Activated CD4-positive, alpha-beta memory T cell treated with anti-CD3 and anti-CD28 coated beads for 36 hours (primary cell): ENCODE measurements around the gene MGA. TPM values are rescaled to one million over a fixed set of nuclear protein-coding genes. Genes with fewer than 3 reads are reported as not detected.

Experiments used
- CTCF ChIA-PET: fragments of 350-600 bp; sonication (Branson Sonifier 250); formaldehyde crosslinking; loops from one replicate; lab custom pipeline; 2021; ENCODE audit warnings: antibody characterized with exemption, inconsistent platforms; lab: Charles Lee
- POLR2A ChIA-PET: fragments of 350-600 bp; sonication (Branson Sonifier 250); formaldehyde crosslinking; loops from one replicate; lab custom pipeline; 2021; ENCODE audit warnings: antibody characterized with exemption; lab: Charles Lee
- DNase-seq: peaks from one replicate; pipeline ENCODE4 v3.0.0-alpha.2; 2020
- H3K27ac Mint-ChIP-seq: one replicate; pipeline ENCODE4 v1.8.0; 2021; ENCODE audit warnings: mixed read lengths
- H3K27me3 Mint-ChIP-seq: one replicate; pipeline ENCODE4 v1.8.0; 2021; ENCODE audit warnings: mixed read lengths
- H3K36me3 Mint-ChIP-seq: one replicate; pipeline ENCODE4 v1.8.0; 2021; ENCODE audit warnings: mixed read lengths
- H3K4me1 Mint-ChIP-seq: one replicate; pipeline ENCODE4 v1.8.0; 2021; ENCODE audit warnings: low read depth, mixed read lengths
- H3K4me3 Mint-ChIP-seq: one replicate; pipeline ENCODE4 v1.8.0; 2021; ENCODE audit warnings: mild to moderate bottlenecking, mixed read lengths
- H3K9me3 Mint-ChIP-seq: one replicate; pipeline ENCODE4 v1.8.0; 2021; ENCODE audit warnings: mixed read lengths
- intact Hi-C: fragments of 100-400 bp; cut with micrococcal nuclease; formaldehyde crosslinking; loops from one replicate; pipeline ENCODE4 v1.15.1; 2023
- total RNA-seq, 2 experiments: library from RNA; stranded (reverse); gene quantifications; one replicate each; pipeline ENCODE4 v1.2.3, GENCODE V29; 2021

The MGA gene
- total RNA-seq, 2 experiments from 2014 or later = 29.6 to 31.4 TPM

DNA sequence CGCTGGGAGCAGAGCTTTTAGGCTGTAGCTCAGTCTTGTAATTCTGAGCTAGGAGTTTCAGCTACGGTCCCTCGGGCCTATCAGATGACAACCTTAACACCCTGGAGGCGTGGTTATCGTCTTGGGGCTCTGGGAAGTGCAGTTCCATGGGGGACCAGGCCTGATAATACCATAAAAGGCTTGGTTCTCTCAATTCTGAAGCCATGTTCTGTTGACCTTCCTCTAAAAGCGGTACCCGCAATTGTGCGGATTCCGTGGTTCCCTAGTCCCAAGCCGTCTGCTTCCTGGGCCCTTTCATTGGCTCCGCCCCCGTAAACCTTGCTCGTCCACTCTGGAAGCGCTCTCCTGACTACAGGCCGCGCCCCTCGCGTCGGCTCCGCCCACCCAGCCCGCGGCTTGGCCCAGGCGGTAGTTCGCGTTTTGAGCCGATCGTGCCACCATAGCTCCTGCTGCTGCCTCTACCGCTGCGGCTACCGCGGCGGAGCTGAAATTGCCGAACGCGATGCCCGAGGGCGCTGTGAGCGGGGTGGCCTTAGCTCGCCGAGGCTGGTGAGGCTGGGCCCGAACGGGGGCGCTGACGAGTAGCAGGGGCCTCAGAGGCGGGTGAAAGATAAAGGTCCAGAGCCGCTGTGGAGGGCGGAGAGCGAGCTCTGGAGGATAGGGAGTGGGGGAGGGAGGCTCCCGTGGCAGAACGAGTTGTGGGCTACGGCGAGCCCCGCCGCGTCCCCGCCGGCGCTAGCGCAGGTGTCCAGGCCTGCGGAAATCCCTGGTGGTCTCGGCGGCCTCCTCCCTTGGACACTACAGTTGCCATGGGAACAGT is 114.1 kb downstream of the MGA start, which contains the start of gene MAPKBP1:
MAPKBP1 (plus strand) TSS at position 423 of the 820 bp plus-strand sequence. CDS start 792 bp downstream, outside the sequence.
- Mint-ChIP-seq H3K27ac (peak within 1 kb of the TSS; percentile 95), H3K27me3 (no peaks in the 10 kb centered on the region), H3K36me3 (no peaks in the 10 kb centered on the region), H3K4me3 (peak within 1 kb of the TSS; percentile 92), H3K9me3 (no peaks in the 10 kb centered on the region), H3K4me1 (peaks cover 55% of the 10 kb centered on the region)
- POLR2A ChIA-PET = interaction anchor here (0.7 to 2.2 kb wide), 13 partner anchors 9 to 198 kb away, joined by 3 to 10 read pairs (median 3); partner anchors contain the start of genes EHD4 and MGA
- peak; percentile 99 for DNase-seq
- intact Hi-C loops = loop anchor here (1.0 to 5.0 kb wide), 9 partner anchors 37 to 285 kb away; partner anchors contain the start of genes JMJD7, MGA and TYRO3
- CTCF ChIA-PET = interaction anchor here (0.6 to 11.6 kb wide), 45 partner anchors 10 to 501 kb away, joined by 3 to 283 read pairs (median 5); partner anchors contain the start of genes EHD4, JMJD7, MGA and RPAP1

GRCh38 chr15:41774882-41775417 is 114.7 kb downstream of the MGA start:
- Mint-ChIP-seq H3K4me3 (peak overlapping the region; percentile 92), H3K4me1 (peaks cover 62% of the 10 kb centered on the region), H3K27me3 (no peaks in the 10 kb centered on the region), H3K9me3 (no peaks in the 10 kb centered on the region), H3K27ac (peak overlapping the region; percentile 95), H3K36me3 (no peaks in the 10 kb centered on the region)
- DNase-seq = no peak
- ChIA-PET CTCF (interaction anchor here (0.8 to 11.6 kb wide), 25 partner anchors 9 to 310 kb away, joined by 3 to 283 read pairs (median 8); partner anchors contain the start of genes JMJD7, MGA and TYRO3), POLR2A (interaction anchor here (0.5 to 2.2 kb wide), 11 partner anchors 16 to 197 kb away, joined by 3 to 10 read pairs (median 3); partner anchors contain the start of genes EHD4 and MGA)
- intact Hi-C loops = loop anchor here (1.0 to 5.0 kb wide), 9 partner anchors 36 to 284 kb away; partner anchors contain the start of genes JMJD7, MGA and TYRO3

DNA sequence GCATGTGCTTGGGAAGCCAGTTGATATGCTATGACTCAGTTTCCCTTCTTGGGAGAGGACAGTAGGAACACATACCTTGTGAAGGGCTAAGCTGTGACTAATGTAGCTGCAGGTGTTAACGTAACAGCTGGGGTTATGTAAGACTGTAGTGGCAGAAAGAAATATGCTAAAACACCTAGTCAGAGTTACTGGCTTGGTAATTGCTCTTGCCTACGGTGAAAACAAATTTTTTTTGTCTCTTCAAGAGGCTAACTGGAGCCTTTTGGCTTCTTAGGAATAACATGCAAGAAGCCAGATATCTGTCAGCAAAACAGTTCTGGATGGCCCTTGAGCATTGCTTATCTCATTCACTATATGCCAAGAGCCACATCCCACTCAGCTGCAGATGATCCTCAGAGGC is 115.4 kb downstream of the MGA start:
- DNase-seq = no peak
- intact Hi-C loops = loop anchor here (2.0 kb wide), 2 partner anchors 115 to 195 kb away; partner anchors contain the start of gene MGA
- ChIA-PET CTCF (interaction anchor here (1.3 to 11.6 kb wide), 5 partner anchors 9 to 218 kb away, joined by 4 to 283 read pairs (median 16); partner anchors contain the start of gene TYRO3), POLR2A (interaction anchor here (1.4 kb wide), 1 partner anchor 26 kb away, joined by 4 read pairs; no protein-coding TSS in a partner anchor)
- no peak overlapping the region for H3K27ac Mint-ChIP-seq
- H3K4me3 Mint-ChIP-seq = peak overlapping the region; percentile 92
- H3K36me3 Mint-ChIP-seq = no peaks in the 10 kb centered on the region
- H3K4me1 Mint-ChIP-seq = peaks cover 67% of the 10 kb centered on the region
- H3K27me3 Mint-ChIP-seq = no peaks in the 10 kb centered on the region
- H3K9me3 Mint-ChIP-seq = no peaks in the 10 kb centered on the region

GRCh38 chr15:41777421-41777973 is 117.3 kb downstream of the MGA start:
- H3K4me3 Mint-ChIP-seq = no peak overlapping the region
- intact Hi-C loops = no loop called here
- no peaks in the 10 kb centered on the region for H3K36me3 Mint-ChIP-seq
- ChIA-PET CTCF (interaction anchor here (0.7 to 11.6 kb wide), 4 partner anchors 34 to 358 kb away, joined by 3 to 283 read pairs (median 3); no protein-coding TSS in a partner anchor), POLR2A (interaction anchor here (0.9 kb wide), 1 partner anchor 12 kb away, joined by 3 read pairs; no protein-coding TSS in a partner anchor)
- H3K4me1 Mint-ChIP-seq = peaks cover 69% of the 10 kb centered on the region
- H3K27ac Mint-ChIP-seq = no peak overlapping the region
- no peaks in the 10 kb centered on the region for H3K27me3 Mint-ChIP-seq
- no peaks in the 10 kb centered on the region for H3K9me3 Mint-ChIP-seq
- no peak for DNase-seq

DNA sequence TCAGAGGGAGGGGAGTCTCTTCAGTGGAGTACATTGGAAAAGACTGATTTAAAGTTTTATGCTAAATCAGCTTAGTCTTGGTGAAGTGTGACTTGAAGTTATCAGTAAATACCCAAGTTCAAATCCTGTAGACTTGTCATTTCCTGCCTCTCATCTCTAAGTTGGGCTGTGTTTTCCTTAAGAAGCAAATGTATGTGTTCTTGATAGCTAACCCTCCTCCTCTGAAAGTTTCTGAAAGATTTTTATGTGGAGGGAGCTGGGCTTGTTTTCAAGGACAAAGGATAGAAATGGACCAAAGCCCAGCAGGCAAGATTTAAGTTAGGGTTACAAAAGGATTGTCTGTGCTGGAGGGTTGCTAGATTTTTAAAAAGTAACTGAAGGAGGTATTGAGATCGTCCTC is 118.3 kb downstream of the MGA start:
- Mint-ChIP-seq H3K27me3 (no peaks in the 10 kb centered on the region), H3K4me3 (no peak overlapping the region), H3K4me1 (peaks cover 62% of the 10 kb centered on the region), H3K27ac (no peak overlapping the region), H3K36me3 (no peaks in the 10 kb centered on the region), H3K9me3 (no peaks in the 10 kb centered on the region)
- no peak for DNase-seq
- ChIA-PET POLR2A (no interaction called here), CTCF (interaction anchor here (11.6 kb wide), 1 partner anchor 33 kb away, joined by 283 read pairs; no protein-coding TSS in a partner anchor)
- intact Hi-C loops = no loop called here

- Mint-ChIP-seq H3K9me3 (no peaks in the 10 kb centered on the region), H3K4me3 (no peak overlapping the region), H3K27ac (peak overlapping the region; percentile 49), H3K36me3 (no peaks in the 10 kb centered on the region), H3K27me3 (no peaks in the 10 kb centered on the region), H3K4me1 (peaks cover 58% of the 10 kb centered on the region)
- POLR2A ChIA-PET = interaction anchor here (1.2 kb wide), 1 partner anchor 9 kb away, joined by 3 read pairs; no protein-coding TSS in a partner anchor
- CTCF ChIA-PET = interaction anchor here (11.6 kb wide), 1 partner anchor 32 kb away, joined by 283 read pairs; no protein-coding TSS in a partner anchor
- peak; percentile 24 for DNase-seq
- intact Hi-C loops = no loop called here
Measured at GRCh38 chr15:41779662-41780157, 119.5 kb downstream of the MGA start.

DNA sequence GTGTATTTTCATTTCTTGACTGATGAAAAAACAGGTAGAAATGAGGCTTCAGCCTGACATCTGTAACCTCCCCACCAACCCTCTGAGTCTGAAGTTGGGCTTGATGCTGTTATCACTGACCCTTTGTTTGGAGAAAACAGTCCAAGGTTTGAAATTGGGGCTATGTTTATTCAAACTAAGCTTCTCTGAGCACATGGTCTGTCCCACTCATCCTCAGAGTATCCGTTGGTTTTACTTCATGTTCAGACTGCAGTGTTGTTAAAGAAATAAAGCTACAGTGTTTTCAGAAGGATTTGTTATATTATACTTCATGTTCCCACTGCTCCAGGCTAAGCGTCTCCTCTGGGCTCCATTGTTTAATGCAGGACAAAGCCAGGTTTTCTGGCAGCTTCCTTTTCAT is 120.1 kb downstream of the MGA start:
- Mint-ChIP-seq H3K4me1 (peaks cover 54% of the 10 kb centered on the region), H3K27me3 (no peaks in the 10 kb centered on the region), H3K27ac (peak overlapping the region; percentile 49), H3K4me3 (no peak overlapping the region), H3K36me3 (no peaks in the 10 kb centered on the region), H3K9me3 (no peaks in the 10 kb centered on the region)
- intact Hi-C loops = no loop called here
- CTCF ChIA-PET = interaction anchor here (0.6 to 11.6 kb wide), 3 partner anchors 31 to 316 kb away, joined by 3 to 283 read pairs (median 4); no protein-coding TSS in a partner anchor
- no peak for DNase-seq
- POLR2A ChIA-PET = interaction anchor here (1.2 kb wide), 1 partner anchor 8 kb away, joined by 3 read pairs; no protein-coding TSS in a partner anchor

- POLR2A ChIA-PET = no interaction called here
- intact Hi-C loops = no loop called here
Measured at GRCh38 chr15:41780727-41781126, 120.5 kb downstream of the MGA start.

GRCh38 chr15:41782371-41783282 is 122.4 kb downstream of the MGA start:
- ChIA-PET POLR2A (interaction anchor here (1.9 kb wide), 1 partner anchor 9 kb away, joined by 6 read pairs; the partner anchor contains the start of gene MAPKBP1), CTCF (interaction anchor here (0.7 to 3.3 kb wide), 2 partner anchors 8 to 88 kb away, joined by 3 to 16 read pairs; partner anchors contain the start of gene MAPKBP1)
- Mint-ChIP-seq H3K27ac (no peak overlapping the region), H3K4me1 (peaks cover 31% of the 10 kb centered on the region), H3K27me3 (no peaks in the 10 kb centered on the region), H3K9me3 (no peaks in the 10 kb centered on the region), H3K36me3 (no peaks in the 10 kb centered on the region), H3K4me3 (no peak overlapping the region)
- intact Hi-C loops = no loop called here
- no peak for DNase-seq

More at GRCh38 chr15:41780727-41781126, 120.5 kb downstream of the MGA start:
- no peaks in the 10 kb centered on the region for H3K27me3 Mint-ChIP-seq
- no peaks in the 10 kb centered on the region for H3K36me3 Mint-ChIP-seq
- no peak overlapping the region for H3K27ac Mint-ChIP-seq
- H3K4me3 Mint-ChIP-seq = no peak overlapping the region
- no peaks in the 10 kb centered on the region for H3K9me3 Mint-ChIP-seq
- CTCF ChIA-PET = interaction anchor here (0.6 to 11.6 kb wide), 4 partner anchors 31 to 316 kb away, joined by 3 to 283 read pairs (median 4); no protein-coding TSS in a partner anchor
- H3K4me1 Mint-ChIP-seq = peaks cover 49% of the 10 kb centered on the region
- no peak for DNase-seq

GRCh38 chr15:41783296-41783695 is 123.1 kb downstream of the MGA start:
- Mint-ChIP-seq H3K27me3 (no peaks in the 10 kb centered on the region), H3K9me3 (no peaks in the 10 kb centered on the region), H3K27ac (no peak overlapping the region), H3K4me3 (no peak overlapping the region), H3K36me3 (no peaks in the 10 kb centered on the region), H3K4me1 (peaks cover 26% of the 10 kb centered on the region)
- POLR2A ChIA-PET = interaction anchor here (1.9 kb wide), 1 partner anchor 10 kb away, joined by 6 read pairs; the partner anchor contains the start of gene MAPKBP1
- CTCF ChIA-PET = interaction anchor here (1.5 to 3.3 kb wide), 2 partner anchors 9 to 11 kb away, joined by 4 to 16 read pairs; partner anchors contain the start of gene MAPKBP1
- intact Hi-C loops = no loop called here
- DNase-seq = no peak
